GM10266 (cell line): ENCODE results near the gene SLC11A1.

Experiments used
- DNase-seq: peaks from one replicate; pipeline ENCODE4 v3.0.0; 2012; ENCODE audit errors: extremely low spot score
- TF ChIP-seq, protein P1 (sequence below): IDR thresholded peaks from 2 replicates; pipeline ENCODE4 v1.5.1; 2012; ENCODE audit warnings: mild to moderate bottlenecking, low read depth; ENCODE audit not compliant: control insufficient read depth, insufficient read depth; ENCODE audit errors: missing control alignments

Gene SLC11A1

DNA sequence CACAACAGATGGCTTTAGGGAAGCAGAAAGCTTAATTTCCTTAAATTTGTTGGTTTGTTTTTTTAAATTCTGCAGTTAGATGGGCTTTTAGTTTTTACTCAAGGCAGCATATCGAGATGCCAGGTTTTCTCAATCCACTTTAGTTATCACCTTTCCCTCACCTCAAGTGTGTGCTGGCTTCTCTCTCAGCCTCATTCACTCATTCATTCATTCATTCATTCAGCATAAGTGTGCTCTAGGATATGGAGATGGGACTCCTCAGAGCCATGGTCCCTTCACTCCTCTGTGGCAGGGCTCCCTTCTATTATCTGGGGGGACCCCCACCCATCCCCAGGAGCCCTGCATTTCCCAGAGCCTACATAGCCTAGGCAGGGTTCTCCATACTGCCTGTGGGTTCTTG lies 55.9 kb downstream of the SLC11A1 start:
- TF ChIP-seq, protein P1, sequence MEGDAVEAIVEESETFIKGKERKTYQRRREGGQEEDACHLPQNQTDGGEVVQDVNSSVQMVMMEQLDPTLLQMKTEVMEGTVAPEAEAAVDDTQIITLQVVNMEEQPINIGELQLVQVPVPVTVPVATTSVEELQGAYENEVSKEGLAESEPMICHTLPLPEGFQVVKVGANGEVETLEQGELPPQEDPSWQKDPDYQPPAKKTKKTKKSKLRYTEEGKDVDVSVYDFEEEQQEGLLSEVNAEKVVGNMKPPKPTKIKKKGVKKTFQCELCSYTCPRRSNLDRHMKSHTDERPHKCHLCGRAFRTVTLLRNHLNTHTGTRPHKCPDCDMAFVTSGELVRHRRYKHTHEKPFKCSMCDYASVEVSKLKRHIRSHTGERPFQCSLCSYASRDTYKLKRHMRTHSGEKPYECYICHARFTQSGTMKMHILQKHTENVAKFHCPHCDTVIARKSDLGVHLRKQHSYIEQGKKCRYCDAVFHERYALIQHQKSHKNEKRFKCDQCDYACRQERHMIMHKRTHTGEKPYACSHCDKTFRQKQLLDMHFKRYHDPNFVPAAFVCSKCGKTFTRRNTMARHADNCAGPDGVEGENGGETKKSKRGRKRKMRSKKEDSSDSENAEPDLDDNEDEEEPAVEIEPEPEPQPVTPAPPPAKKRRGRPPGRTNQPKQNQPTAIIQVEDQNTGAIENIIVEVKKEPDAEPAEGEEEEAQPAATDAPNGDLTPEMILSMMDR: no peak

DNA sequence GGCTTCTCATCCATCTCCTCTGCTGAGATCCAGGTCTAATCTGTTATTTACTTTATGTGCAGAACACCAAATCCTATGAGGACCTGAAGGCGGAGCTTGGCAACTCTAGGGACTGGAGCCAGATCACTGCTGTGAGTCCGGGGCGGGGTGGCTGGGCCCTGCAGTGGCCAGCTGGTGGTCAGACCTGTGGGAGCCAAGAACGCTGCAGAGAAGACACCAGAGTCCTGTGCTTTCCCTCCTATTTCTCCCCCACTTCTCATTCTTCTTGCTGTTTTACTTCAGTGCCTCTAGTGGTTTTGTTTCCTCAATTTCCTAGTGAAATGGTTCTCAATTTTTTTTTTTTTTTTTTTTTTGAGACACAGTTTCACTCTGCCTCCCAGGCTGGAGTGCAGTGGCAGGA lies 56.5 kb downstream of the SLC11A1 start:
- DNase-seq: no peak
- TF ChIP-seq, protein P1: no peak

More for the DNA sequence above, 55.9 kb downstream of the SLC11A1 start:
- no peak for DNase-seq

DNA sequence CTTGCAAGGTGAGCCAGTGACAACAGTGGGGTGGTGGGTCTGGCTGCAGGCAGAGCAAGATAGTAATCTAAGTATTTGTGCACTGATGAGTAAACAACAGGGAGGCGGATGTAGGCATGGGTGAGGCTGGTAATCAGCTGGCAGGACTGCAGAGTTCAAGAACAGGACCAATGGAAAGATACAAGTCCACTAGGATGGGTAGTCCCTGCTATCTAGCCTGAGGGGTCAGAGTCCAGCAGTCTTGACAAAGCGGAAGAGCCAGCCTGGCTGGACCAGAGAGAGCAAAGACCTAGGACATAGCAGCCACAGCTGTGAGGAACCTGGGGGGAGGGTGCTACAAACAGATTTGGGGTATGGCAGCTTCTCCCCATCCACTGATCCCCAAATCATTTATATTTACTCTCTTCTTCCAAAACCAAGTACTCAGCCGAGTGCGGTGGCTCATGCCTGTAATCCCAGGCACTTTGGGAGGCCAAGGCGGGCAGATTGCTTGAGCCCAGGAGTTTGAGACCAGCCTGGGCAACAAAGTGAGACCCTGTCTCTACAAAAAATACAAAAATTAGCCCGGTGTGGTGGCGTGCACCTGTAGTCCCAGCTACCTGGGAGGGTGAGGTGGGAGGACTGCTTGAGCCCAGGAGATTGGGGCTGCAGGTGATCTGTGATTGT lies 62.8 kb downstream of the SLC11A1 start:
- DNase-seq: no peak

DNA sequence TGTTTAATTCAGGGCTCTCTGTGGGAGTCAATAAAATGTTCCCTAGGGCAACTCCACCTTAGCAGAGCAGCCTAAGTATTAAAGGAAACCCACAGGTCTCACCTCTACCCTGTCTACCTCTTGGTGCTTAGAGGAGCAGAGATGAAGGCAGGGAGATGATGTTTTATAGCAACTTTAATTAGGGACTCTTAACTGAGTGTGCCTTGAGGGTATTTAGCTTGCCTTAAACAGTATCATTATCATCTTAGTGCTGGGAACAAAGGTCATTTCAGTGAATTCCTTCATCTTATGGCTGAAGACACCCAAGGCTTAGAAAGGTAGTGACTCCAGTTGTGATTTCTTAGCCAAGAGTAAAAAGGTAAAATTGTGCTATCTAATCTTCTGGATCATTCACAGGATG lies 63.5 kb downstream of the SLC11A1 start:
- DNase-seq: no peak
- TF ChIP-seq, protein P1: no peak

More for the DNA sequence above, 62.8 kb downstream of the SLC11A1 start:
- TF ChIP-seq, protein P1: no peak
